GM19238 (cell line): Measurements from ENCODE around the gene HINFP.
"Not testable (repeated sequence)": the region's sequence is repeated elsewhere in the genome, so short reads cannot be mapped to it uniquely, and the experiment has no call there.

Experiments
- DNase-seq: peaks from one replicate; pipeline ENCODE4 v3.0.0; 2011; ENCODE audit warnings: low spot score; ENCODE audit not compliant: insufficient read length

HINFP gene

DNA sequence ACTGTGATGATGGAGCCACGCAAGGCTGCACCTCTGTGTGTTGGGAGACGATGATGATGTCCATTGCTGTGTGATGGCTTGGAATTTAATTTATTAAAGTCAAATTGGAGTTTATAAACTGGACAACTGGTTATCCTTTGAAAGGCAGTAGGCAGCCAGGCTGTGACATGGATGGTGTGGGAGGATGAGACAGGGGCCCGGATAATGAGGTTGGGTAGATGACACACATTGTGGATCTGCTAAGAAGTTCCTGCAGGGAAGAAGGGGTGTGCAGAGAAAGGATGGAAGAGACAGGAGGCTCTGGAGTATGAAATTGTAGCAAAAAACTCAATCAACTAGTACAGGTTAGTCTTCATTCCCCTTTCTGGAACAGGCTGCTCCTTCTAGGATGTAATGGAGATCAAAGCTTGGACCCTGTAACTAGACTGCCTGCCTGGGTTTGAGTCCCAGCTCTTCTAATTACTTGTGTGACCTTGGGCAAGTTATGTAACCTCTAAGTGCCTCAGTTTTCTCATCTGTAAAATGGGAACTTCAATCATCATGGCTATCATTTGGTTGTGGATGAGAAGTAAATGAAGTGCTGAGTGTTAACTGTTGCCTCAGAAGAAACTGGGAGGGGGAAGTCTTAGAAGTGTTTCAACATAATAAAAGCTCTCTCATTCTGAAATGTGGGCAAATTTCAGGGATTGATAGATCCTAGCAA lies 4.2 kb upstream of the HINFP start:
- DNase-seq: no peak

DNA sequence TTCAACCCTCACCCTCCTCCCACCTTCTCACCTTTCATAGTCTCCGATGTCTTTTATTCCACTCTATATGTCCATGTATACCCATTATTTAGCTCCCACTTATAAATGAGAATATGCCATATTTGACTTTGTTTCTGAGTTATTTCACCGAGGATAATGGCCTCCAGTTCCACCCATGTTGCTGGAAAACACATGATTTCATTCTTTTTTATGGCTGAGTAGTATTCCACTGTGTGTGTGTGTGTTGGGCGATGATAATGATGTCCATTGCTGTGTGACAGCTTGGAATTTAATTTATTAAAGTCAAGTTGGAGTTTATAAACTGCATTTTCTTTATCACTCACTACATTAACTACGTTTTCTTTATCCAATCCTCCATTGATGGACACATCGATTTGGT lies 3.2 kb upstream of the HINFP start:
- no peak for DNase-seq

DNA sequence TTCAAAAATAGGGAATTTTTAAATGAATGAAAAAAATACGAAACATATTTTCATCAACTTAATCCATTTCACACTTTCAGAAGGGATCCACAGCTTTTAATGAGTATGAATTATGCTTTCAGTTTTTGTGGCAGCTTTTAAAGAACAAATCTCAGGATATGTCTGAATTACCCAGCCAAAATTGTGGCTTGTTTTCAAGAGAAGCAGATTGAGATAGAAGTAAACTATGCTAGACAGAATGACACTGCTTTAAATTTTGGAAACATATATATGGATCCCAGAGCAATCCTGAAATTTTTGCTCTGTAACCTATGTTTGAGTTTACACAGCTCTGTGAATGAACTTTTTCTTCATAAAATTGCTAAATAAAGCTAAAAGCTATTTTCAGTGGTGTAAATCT lies 2.4 kb upstream of the HINFP start:
- DNase-seq: no peak

DNA sequence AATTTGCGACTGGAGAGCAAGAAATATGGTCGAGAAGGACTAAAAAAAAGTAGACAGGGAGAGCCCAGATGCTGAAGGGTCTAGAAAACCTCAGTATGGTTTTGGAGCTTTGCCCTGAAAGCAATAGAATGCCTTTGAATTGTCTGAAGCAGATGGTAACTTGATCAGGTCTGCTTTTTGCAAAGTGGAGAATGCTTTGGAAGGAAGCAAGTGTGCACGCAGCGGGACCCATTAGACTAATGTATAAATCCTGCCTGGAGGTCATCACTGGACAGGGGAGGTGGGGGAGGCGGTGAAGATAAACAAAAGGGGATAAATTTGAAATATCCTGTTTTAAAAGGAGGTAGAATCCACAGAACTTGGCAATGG lies 757 bp upstream of the HINFP start:
- DNase-seq: no peak

DNA sequence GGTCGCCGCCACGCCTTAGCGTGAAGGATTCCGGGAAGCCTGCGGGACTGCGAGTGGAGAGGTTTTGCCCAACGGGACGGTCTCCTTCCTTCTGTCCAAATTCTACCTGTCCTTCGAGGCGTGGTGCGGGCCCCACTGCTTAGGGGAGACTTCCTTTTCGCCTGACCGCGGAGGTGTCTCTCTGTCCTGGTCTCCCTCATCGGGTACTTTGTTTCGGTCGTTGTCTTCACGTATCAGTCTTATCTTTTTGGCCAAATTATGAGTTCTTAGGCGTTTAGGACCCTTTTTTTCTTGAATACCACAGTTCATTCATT lies 388 bp downstream of the HINFP start:
- DNase-seq: no peak

DNA sequence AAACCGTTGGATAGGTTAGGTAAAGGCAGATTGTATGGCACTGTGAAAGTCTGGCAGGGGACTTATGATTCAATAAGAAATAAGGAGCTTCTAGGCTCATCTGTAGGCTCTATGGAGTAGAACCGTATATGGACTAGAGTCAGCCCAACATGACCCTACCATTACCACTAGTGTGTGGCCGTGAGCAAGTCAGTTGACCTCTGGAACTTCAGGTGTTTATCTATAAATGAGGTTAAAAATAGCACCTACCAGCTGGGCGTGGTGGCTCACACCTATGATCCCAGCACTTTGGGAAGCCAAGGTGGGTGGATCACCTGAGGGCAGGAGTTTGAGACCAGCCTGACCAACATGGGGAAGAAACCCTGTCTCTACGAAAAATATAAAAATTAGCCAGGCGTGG lies 4.4 kb downstream of the HINFP start:
- DNase-seq: no peak

DNA sequence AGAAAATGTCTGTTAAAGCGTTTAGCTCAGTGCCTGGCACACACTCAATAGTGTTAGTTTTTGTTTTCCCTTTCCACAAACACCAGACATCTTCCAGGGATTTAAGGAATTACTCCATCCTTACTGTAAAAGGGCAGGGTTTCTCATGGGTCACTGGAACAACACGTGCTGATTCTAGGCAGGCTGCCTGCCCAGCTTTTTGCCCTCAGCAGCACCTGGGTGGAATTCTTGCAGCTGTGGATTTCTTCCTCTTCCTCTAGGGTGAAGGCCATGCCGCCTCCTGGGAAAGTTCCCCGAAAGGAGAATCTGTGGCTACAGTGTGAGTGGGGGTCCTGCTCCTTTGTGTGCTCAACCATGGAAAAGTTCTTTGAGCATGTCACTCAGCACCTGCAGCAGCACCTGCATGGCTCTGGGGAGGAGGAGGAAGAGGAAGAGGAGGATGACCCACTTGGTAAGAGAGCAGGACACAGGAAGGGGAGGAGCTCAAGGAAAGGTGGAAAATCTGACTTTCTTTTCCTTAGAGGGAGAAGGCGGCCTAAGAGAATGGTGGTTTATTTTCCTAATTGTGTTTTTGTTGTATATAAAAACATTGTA lies 5.4 kb downstream of the HINFP start:
- no peak for DNase-seq

DNA sequence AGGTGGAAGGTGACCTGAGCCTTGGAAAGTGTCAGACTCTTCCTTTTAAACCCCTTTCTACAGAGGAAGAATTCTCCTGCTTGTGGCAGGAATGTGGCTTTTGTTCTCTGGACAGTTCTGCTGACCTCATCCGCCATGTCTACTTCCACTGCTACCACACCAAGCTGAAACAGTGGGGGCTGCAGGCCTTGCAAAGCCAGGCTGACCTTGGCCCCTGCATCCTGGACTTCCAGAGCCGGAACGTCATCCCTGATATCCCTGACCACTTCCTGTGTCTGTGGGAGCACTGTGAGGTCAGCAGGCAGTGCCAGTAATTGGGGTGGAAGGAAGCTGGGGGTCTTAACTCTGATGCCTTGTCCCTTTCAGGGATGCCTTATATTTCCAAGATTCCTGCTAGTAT lies 9.3 kb downstream of the HINFP start:
- no peak for DNase-seq

DNA sequence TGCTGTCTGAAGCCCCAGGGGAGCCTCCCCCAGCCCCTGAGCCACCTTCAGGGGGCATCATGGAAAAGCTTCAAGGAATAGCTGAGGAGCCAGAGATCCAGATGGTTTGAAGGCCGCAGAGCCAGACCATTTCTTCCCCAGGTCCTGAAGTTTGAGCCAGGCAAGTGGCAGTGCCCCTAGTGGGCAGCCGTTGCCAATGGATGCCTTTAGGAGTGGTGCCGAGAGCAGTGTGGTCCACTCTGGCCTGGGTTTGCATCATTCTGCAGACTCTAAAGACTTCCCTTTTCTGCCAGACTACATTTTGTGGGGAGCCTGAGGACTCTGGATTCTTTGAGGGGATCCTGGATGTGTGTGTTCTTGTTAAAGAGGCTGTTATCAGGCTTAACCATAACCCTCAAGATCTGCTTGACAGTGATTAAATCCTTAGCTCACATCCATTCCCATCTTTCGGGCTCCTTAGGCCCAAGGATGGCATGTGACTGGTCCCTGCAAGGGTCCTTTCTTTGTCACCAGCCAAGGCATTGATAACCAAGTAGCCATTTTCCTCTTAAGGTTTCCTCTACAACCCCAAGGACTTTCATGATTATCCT lies 13.1 kb downstream of the HINFP start:
- DNase-seq: no peak

DNA sequence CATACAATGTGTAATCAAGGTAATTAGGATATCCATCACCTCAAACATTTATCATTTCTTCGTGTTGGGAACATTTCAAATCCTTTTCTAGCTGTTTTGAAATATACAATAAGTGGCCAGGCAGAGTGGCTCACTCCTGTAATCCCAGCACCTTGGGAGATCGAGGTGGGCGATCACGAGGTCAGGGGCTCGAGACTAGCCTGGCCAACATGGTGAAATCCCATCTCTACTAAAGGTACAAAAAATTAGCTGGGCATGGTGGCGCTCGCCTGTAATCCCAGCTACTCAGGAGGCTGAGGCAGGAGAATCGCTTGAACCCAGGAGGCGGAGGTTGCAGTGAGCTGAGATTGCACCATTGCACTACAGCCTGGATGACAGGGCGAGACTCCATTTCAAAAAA lies 17.9 kb downstream of the HINFP start:
- not testable (repeated sequence) for DNase-seq

DNA sequence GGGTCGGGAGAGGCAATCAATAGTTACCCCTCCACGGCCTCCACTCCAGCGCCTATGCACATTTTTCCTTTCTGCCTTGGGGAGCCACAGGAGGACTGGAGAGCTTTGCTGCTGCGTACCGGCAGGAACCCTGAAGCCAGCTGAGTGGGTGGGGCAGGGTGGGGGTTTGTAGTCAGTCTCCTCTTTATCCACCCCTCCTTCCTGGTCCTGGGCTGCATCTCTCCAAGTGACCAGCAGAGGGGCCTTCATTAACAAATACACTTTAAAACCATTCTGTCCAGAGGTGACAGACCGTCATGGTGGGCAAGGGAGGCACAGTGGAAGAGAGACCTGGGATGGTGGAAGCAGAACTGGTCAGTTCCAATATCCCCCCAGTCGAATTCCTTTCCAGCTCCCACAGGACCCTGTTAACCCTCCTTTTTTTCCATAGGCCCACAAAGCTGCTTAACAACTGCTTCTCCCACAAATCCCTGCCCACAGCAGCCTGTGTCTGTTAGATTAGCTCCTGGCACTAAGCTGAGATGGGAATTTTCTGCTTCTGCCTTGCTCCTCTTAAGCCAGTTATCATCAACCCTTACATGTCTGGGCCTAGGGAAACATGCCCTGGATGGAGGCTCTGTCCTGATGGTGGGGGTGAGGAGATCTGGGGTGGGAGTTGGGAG lies 23.6 kb downstream of the HINFP start:
- peak; percentile 71 for DNase-seq

DNA sequence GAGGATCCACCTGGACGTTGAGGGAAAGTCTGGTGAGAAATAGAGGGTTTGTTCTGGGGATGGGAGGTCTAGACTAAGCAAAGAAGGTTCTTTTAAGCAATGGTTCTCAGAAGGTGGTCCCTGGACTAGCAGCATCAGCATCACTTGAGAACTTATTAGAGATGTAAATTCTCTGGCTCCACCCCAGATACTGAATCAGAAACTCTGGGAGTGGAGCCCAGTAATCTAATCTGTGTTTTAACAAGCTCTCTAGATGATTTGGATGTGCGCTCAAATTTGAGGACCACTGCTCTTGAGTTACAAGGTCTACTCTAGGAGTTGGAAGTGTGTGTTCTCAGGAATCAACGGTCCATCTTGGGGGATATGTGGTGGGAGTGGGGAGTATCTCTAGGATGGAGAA lies 24.2 kb downstream of the HINFP start:
- DNase-seq: no peak

DNA sequence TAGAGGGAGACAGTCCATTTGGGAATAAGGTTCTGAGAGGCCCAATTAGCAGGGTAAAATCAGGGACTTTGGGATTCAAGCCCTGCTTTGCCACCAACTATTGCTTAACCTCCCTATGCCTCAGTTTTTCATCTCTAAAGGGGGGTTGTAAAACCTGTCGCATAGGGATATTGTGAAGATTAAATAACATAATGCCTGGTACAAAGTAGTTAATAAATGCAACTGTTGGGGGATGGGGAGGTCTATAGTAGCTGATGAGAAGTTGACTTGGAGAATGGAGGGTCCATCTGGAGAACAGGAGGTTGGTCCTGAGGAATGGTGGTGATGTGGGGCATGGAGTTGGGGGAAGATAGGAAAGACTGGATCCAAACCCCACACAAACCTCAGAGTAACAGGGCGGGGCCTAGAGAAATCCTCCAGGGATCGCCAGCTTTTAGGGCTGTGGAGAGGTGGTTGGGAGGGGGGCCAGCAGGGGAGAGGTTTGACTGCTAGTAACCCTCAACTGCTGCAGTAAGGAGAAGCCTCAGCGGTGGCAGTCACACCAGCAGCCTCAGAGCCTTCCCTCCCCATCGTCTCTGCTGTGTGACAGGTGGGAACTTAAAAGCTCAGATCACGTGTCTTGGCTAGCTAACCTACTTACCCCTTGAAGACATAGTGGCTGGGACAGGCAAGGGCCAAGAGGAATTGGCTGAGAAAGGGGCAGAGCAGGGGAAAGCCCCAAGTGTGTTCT lies 26.4 kb downstream of the HINFP start:
- DNase-seq: no peak

DNA sequence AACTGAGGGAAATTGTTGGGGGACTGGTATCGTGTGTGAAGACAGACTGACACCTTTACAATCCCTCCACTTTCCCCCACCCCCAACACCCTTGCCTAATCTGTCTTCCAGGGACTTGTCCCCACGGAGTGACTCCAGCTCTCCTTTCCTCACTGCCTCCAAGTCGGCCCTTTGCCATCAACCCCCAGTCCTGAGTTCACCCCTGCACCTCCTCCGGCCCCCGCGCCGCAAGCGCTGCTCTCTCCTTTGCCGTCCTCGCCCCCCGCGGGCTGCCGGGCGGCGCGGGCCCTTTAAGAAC lies 27.3 kb downstream of the HINFP start:
- no peak for DNase-seq

DNA sequence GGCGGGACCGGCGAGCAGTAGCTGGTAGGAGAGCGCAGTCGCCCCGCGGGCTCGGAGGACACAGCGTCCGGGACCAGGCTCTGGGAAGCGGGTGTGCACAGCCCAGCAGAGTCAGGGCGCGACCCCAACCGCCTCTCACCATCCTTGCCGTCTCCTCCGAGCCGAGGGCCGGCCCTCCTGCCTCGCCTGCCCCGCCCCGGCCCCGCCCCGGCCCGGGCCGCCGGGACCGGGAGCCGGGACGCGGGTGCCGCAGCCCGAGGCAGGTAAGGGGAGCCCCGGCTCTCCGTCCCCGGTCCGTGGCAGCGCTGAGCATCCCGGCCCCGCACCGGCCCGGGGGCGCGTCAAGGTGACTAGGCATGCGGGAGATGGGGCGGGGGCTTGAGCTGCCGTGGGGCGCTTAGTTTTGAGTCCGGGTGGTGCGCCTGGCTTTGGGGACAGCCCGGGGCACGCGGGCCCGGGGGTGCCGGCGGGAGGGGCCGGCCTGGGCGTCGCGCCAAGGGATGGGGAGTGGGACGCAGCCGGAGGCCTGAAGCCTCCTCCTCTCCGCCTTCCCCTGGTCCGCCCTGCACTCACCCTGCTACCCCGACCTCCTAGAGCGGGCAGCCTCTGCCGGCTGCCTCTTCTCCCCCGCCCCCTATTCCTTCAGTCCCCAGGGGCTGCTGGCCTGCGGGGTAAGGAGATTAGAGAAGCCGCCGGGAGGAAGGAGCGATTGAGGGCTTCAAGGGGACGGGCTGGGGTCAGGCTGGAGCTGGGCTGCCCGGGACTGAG lies 27.8 kb downstream of the HINFP start, which contains the start of gene ABCG4:
Gene ABCG4 (plus strand): TSS at position 35 of the 768 bp plus-strand sequence. CDS start 914 bp downstream, outside the sequence.
- DNase-seq: no peak

DNA sequence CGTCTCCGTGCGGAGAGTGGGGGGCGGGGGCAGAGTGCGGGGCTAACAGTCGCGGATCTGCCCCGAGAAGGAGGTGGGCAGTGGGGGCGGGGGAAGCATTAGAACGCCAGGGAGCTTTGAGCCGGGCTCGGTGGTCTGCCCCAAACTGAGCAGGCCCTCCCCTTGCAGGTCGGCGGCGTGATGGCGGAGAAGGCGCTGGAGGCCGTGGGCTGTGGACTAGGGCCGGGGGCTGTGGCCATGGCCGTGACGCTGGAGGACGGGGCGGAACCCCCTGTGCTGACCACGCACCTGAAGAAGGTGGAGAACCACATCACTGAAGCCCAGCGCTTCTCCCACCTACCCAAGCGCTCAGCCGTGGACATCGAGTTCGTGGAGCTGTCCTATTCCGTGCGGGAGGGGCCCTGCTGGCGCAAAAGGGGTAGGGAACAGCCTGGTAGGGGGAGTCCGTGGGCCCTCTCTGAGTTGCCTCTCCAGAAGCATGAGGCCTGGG lies 28.5 kb downstream of the HINFP start:
- no peak for DNase-seq

DNA sequence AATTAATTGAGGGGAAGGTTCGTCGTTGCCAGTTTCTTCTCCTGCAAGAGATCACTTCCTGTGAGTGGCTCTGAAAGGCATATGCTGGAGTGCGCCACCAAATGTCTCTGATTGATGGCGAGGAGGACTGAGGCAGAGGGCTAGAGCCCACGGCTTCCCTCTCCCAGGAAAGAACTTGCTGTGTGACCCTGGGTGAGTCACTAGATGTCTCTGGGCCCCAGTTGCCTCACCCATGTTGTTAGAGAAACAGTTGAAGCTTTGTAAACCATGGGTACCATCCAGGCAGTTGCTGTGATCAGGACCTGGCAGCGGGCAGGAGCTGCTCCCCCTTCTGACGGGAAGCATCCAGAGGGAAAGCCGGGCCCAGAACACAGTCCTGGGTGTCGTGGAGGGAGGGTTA lies 30.7 kb downstream of the HINFP start:
- no peak for DNase-seq

DNA sequence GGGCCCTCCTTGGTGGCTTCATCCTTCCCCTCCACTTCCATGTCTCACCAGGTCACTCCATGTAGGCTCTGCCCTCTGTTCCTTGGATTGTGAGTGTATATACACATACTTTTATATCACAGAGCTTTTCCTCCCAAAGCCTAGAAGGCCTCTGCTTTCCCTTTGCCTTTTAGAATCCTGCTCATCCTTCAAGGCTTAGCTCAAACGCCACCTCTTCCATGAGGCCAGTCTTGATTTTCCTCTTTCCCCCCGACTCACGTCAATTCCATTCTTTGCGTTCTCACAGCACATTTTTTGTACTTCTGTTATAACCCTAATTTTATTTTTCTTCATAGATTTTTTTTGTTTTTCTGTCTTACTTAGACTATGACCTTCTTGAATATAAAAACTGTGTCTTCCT lies 31.2 kb downstream of the HINFP start:
- DNase-seq: no peak

DNA sequence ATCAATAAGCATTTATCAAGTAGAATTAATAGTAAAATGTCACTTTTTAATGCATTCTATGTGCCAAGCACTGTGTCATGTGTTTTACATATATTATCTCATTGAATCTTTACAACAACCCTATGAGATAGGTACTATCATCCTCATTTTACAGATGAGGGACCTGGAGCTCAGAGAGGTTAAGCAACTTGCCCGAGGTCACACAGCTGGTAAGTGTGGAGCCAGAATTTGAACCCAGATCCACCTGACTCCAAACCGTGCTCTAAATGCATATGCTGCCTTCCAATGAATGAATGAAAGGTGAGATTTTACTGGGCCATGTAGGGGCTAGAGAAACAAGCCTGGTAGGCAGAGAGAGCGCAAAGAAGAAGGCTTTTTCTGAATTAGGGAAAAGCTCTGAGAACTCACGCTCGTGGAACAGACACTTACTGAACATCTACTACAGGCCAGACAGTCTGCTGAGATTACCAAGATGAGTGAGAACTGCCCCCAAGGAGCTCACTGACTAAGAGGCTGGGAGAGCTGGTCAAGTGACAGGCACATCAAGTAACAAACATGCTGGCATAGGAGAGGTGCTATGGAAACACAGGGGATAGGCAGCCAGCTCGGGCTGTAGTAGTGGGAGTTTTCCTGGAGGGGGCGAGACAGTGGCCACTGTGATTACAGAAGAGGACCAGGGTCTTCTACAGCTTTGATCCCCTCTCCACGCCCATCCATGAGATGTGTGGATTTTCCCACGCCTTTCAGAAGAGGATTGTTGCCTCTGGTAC lies 31.9 kb downstream of the HINFP start:
- no peak for DNase-seq

DNA sequence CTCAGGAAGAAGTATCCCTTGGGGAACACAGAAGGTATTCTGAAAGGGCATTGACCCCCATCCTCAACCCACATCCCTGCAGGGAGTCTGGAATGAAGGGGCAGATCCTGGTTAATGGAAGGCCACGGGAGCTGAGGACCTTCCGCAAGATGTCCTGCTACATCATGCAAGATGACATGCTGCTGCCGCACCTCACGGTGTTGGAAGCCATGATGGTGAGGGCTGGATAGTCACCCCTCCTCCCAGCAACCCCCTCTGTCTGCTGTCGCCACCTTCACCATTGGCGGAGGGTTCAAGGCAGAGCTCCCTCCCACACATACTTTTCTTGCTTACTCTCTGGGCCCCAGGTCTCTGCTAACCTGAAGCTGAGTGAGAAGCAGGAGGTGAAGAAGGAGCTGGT lies 32.8 kb downstream of the HINFP start:
- DNase-seq: no peak
